ENCODE data around the gene ACTL8.
"Not testable (repeated sequence)": the region's sequence is repeated elsewhere in the genome, so short reads cannot be mapped to it uniquely, and the experiment has no call there.

The ACTL8 gene

GRCh38 chr1:17734609-17735008 lies 20.5 kb upstream of the ACTL8 start:
- no peak for DNase-seq (ENCODE audit: low read depth in 2 of 2, low spot score in 1 of 2)

- no peak for DNase-seq (ENCODE audit: low read depth in 2 of 2, low spot score in 1 of 2)
Measured at GRCh38 chr1:17735348-17735747, 19.8 kb upstream of the ACTL8 start.

DNA sequence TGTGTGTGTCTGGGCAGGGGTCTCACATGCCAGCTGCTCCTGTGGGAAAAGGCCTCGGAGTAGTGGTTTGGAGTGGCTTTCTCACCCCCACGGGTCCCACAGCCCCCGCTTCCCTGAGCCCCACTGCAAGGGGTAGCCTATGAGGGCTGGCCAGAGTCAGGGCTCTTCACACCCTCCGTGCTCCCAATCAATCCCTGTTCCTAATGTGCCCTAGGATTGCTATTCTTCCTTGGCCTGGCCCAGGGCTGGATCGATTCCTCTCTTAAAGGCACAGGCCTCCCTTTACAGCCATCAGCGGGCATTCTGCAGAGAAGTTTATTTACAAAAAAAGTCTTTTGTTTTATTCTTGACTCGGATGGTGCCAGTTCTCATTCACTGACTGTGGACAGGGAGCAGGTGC lies 19.3 kb upstream of the ACTL8 start:
- DNase-seq (ENCODE audit: low read depth in 2 of 2, low spot score in 1 of 2), result no peak

- no peak for DNase-seq (ENCODE audit: low read depth in 2 of 2, low spot score in 1 of 2)
Measured at GRCh38 chr1:17736625-17737024, 18.5 kb upstream of the ACTL8 start.

GRCh38 chr1:17739050-17739449 lies 16.1 kb upstream of the ACTL8 start:
- DNase-seq (ENCODE audit: low read depth in 2 of 2, low spot score in 1 of 2), result no peak

GRCh38 chr1:17741052-17741451 lies 14.1 kb upstream of the ACTL8 start:
- no peak for DNase-seq (ENCODE audit: low read depth in 2 of 2, low spot score in 1 of 2)

- DNase-seq (ENCODE audit: low read depth in 2 of 2, low spot score in 1 of 2), result no peak
Measured at GRCh38 chr1:17742583-17742982, 12.6 kb upstream of the ACTL8 start.

GRCh38 chr1:17743008-17743647 lies 12.0 kb upstream of the ACTL8 start:
- DNase-seq (ENCODE audit: low read depth in 2 of 2, low spot score in 1 of 2), result no peak

DNA sequence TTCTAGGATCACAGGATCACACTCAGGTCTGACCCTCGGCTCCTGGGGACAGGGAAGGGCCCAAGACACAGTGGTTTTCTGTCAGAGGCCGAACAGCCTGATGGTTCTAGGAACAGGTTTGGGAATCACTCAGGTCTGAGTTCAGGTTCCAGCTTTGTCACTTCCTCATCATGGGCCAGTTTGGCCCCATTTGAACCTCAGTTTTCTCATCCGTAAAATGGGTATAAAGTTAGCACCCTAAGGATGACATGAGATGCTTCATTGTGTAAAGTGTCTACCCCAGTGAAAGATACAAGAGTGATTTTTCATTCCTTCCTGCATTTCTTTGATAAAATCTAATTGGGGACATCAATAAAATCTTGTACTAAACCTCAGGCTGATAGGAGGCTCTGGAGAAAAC lies 11.2 kb upstream of the ACTL8 start:
- DNase-seq (ENCODE audit: low read depth in 2 of 2, low spot score in 1 of 2), result no peak

DNA sequence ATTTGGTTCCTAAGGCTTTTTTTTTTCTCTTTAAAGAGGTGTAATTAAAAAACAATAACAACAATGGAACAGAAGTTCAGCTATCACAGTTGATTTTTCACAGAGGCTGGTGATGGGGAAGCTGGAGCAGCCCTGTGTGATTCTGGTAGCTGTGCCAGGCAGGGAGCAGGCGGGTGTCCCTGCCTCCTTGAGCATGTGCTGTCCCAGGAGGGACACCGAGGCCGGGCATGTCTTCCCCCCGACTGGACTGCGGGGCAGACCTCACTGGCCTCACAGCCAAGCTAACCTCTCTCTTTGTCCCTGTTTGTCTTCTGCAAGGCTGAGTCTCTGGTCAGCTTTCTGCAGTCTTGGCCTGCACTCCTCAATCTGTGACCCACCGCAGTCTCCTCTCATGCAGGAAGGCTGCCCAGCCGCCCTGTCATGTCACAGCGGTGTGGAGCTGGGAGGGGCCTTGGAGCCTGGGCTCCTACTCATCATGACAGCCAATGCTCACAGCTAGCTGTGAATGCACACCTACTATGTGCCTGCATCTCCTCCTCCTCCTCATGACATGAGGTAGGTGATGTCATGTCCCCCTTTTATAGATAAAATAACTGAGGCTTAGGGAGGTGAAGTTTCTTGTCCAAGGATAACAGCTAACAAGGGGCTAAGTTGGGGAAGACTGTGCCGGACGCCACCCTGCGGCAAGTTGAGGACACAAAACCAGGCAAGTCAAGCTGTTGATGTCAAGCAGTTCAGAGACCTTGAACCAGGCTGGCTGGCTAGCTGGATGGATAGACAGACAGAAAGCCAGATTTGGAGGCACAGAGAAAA lies 10.3 kb upstream of the ACTL8 start:
- DNase-seq (ENCODE audit: low read depth in 2 of 2, low spot score in 1 of 2), result no peak

DNA sequence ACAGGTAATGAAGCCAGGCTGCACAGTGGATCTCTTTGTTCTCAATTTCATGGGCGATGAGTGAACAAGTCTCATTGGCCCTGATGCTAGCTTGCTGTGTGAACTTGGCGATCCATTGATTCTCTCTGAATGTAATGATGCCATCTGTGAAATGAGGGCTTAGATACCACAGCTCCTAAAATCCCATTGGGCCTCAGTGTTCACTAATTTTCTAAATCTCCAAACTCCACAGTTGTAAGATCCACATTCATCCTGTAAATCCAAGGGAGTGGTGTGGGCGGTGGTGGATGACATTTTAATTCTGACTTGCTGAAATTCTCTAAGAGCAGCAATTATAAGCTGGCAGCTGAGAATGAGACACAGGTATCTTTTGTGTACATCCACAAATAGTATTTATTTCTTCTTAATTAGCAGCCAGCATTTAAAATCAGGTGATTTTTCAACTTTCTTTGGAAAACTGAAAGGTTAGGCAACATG lies 9.6 kb upstream of the ACTL8 start:
- DNase-seq (ENCODE audit: low read depth in 2 of 2, low spot score in 1 of 2), result no peak

GRCh38 chr1:17746281-17746680 lies 8.9 kb upstream of the ACTL8 start:
- not testable (repeated sequence) for DNase-seq (ENCODE audit: low read depth in 2 of 2, low spot score in 1 of 2)

GRCh38 chr1:17746920-17747319 lies 8.2 kb upstream of the ACTL8 start:
- DNase-seq (ENCODE audit: low read depth in 2 of 2, low spot score in 1 of 2), result no peak

- DNase-seq (ENCODE audit: low read depth in 2 of 2, low spot score in 1 of 2), result no peak
Measured at GRCh38 chr1:17750333-17750732, 4.8 kb upstream of the ACTL8 start.

- DNase-seq (ENCODE audit: low read depth in 2 of 2, low spot score in 1 of 2), result no peak
Measured at GRCh38 chr1:17752356-17752755, 2.8 kb upstream of the ACTL8 start.

DNA sequence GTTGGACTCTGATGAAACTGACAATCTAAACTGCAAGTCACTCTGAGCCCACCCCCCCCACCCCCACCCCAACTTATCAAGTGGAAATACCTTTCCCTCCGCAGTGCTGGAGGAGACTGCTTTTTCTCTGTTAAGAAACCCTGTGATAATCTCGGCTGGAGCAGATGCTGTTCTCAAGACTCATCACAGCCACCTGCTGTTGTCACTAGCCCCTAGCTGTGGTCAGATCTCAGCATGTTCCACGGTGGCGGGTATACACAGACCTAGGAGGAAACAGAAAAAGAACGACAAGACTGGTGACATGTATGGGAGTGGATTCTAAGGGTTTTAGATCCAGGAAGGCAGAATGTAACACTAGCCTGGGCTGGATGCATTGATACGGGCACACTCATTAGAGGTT lies 2.3 kb downstream of the ACTL8 start:
- no peak for DNase-seq (ENCODE audit: low read depth in 2 of 2, low spot score in 1 of 2)

GRCh38 chr1:17759114-17759513 lies 4.0 kb downstream of the ACTL8 start:
- DNase-seq (ENCODE audit: low read depth in 2 of 2, low spot score in 1 of 2), result no peak

DNA sequence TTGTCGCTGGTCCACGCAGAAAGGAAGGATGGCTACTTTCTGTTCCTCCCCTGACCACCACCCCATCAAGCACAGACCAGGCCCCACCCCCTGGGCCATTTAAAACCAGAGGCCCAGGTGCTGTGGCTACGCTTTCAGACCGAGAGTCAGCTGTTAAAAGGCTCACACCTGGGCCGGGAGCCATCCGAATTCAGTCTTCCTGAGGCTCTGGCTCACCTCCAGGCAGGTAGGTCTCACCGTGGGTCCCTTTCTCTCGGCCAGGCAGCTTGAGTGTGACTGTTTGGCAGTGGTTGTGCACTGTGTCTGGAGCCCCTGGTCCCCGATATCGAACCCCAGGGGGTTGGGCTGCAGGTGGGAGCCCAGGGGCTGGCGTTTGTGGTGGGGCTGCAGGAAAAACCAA lies 7.2 kb downstream of the ACTL8 start:
- no peak for DNase-seq (ENCODE audit: low read depth in 2 of 2, low spot score in 1 of 2)

DNA sequence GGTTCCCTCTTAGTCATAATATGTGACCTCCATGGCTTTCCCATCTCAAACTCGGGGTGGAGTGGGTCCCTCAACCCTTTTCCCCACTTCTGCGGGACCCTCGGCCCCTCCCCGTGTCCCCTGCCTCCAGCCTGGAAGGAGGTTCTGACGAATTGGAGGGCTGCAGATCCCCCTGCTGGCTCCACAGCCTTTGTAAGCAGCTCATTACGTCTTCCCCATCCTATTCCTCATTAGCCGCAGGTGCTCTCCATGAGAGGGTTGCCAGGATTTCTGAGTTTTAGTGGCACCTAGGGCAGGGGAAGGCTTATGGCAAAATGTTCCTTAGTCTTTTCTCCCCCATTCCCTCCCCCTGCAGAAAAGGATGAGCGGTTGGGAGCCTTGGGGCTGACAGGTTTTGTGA lies 8.3 kb downstream of the ACTL8 start:
- no peak for DNase-seq (ENCODE audit: low read depth in 2 of 2, low spot score in 1 of 2)

DNA sequence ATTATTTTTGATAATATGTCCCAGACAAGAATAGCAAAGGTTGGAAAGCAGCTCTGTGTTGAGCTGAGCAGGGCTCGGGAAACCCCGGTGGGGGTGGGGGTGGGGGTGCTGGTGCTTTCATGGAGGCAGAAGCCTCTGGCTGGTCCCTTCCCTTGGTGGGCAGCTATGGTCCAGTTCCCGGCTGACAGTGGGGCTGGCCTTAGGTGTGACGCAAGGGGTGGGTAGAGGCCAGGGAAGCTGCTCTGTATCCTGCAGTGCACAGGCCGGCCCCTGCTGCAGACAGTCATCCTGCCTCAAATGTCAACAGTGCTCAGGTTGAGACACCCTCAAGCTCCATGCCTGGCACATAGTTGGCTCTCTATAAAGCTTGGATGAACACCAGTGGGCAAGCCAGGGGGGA lies 8.9 kb downstream of the ACTL8 start:
- DNase-seq (ENCODE audit: low read depth in 2 of 2, low spot score in 1 of 2), result no peak

DNA sequence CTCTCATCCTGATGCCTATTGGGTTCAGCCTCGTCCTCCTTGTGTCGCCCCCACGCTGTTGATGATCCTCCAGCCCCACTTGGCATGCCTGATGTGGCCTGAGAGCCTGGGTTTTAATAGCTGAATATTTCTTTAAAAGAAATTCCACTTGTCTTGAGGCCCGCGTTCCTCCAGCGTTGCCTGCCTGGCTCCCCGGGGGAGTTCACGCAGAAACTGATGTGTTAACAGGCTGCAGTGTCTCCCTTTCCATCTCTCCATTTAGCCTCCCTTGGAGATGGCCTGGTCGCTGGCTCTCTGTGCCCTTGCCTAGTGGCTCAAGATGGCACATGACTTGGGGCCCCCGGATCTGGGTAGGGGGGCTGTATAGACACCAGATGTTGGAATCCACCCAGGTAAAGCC lies 9.5 kb downstream of the ACTL8 start:
- no peak for DNase-seq (ENCODE audit: low read depth in 2 of 2, low spot score in 1 of 2)

DNA sequence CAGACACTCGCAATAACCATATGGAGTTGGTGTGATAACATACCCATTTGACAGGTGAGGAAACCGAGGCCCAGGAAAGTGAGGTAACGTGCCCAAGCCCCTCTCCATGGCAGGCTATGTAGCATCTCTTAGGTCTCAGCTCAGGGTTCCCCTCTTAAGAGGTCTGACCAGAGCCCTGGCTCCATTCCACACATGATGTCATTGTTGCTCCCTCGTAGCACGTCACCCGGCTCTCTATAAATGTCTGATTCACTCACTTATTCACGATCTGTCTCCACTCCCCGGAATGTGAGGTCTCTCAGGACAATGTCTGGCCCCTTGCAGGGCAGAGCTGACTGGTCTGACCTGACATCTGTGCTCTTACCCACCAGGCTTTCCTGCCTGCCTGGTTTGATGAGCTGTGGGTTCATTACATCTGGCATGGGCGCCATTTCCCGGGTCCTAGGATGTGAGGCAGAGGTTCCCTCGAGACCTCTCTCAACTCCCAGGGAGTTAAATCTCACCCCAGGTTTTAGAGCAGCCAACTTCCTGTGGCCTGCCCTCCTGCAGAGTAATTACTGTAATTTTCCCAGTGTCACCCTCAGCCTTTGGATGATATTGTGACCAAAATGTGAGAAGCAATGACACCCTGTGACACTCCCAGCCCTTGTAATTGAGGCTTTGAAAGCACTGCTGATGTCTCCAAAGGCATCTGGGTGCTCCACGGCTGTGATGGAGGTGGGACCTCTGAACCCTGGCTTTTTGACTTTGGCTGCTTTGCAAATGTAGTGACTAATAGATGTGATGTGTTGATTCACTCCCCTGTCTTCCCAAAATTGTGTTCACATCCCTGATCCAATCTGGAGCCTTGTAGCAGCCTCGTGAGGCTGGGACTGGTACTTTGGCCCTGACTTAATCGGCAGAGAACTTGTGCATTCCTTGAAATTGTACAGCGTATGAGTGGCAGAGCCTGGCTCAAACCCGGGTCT lies 10.6 kb downstream of the ACTL8 start:
- DNase-seq (ENCODE audit: low read depth in 2 of 2, low spot score in 1 of 2), result no peak

All from stimulated activated CD8-positive, alpha-beta memory T cell treated with anti-CD3 and anti-CD28 coated beads, Interleukin-4, amount 100 ng/mL, for 4 hours (primary cell).